Astrocyte of the cerebellum (primary cell): Measurements from ENCODE around the gene SHROOM2.
A peak's percentile ranks its signal among the peaks of the same experiment; 100 is the strongest.

Experiments used
- DNase-seq: peaks from one replicate; pipeline ENCODE4 v3.0.0-alpha.2; 2011; ENCODE audit warnings: low read depth
- H3K4me3 ChIP-seq: 2 replicates; pipeline ENCODE4 v1.5.1; 2011; ENCODE audit warnings: mild to moderate bottlenecking, low read depth, low read length, moderate library complexity
- CTCF ChIP-seq: IDR thresholded peaks from 2 replicates; pipeline ENCODE4 v1.5.1; 2012; ENCODE audit warnings: low read length, low read depth, moderate library complexity, mild to moderate bottlenecking; ENCODE audit errors: missing control alignments
- in situ Hi-C: cut with HindIII; loops from 2 replicates; pipeline ENCODE4 v1.10.0; 2017; ENCODE audit warnings: low sequenced_read_pairs

Gene SHROOM2

GRCh38 chrX:9878146-9878820 is 92.1 kb downstream of the SHROOM2 start:
- in situ Hi-C loops: no loop called here
- TF ChIP-seq CTCF: no peak
- DNase-seq: no peak
- H3K4me3 ChIP-seq: no peak overlapping the region

GRCh38 chrX:9880237-9880636 is 94.0 kb downstream of the SHROOM2 start:
- TF ChIP-seq CTCF: no peak
- DNase-seq: no peak
- in situ Hi-C loops: no loop called here

GRCh38 chrX:9880870-9881269 is 94.6 kb downstream of the SHROOM2 start:
- no peak overlapping the region for H3K4me3 ChIP-seq
- no peak for DNase-seq
- in situ Hi-C loops: no loop called here
- TF ChIP-seq CTCF: no peak

More at GRCh38 chrX:9880237-9880636, 94.0 kb downstream of the SHROOM2 start:
- H3K4me3 ChIP-seq: no peak overlapping the region

GRCh38 chrX:9882669-9883446 is 96.6 kb downstream of the SHROOM2 start:
- DNase-seq: no peak
- H3K4me3 ChIP-seq: no peak overlapping the region
- in situ Hi-C loops: no loop called here
- TF ChIP-seq CTCF: no peak

- in situ Hi-C loops: no loop called here
- H3K4me3 ChIP-seq: no peak overlapping the region
- DNase-seq: no peak
- no peak for TF ChIP-seq CTCF
Measured at GRCh38 chrX:9884031-9884779, 98.0 kb downstream of the SHROOM2 start.

GRCh38 chrX:9885150-9885549 is 98.9 kb downstream of the SHROOM2 start:
- H3K4me3 ChIP-seq: no peak overlapping the region
- TF ChIP-seq CTCF: peak; percentile 67
- no peak for DNase-seq
- in situ Hi-C loops: no loop called here
